Body of pancreas (tissue), 4 donors: ENCODE measurements around the gene MFSD6. TPM values are rescaled to one million over a fixed set of nuclear protein-coding genes. Genes with fewer than 3 reads are reported as not detected.

Experiments
- ATAC-seq: fragments of 150-250 bp; one replicate; pipeline ENCODE4 v1.9.1; 2016
- DNase-seq, 4 donors: peaks; one replicate each; pipeline ENCODE4 v3.0.0-alpha.2; 2019
- H3K27ac ChIP-seq, 4 donors: fragments of 200-600 bp; sonication (generic); 1 replicate in 3 of 4; 2 replicates in 1 of 4; pipeline versions ENCODE4 v1.5.1 to v1.6.1; 2016 to 2019; ENCODE audit warnings: mild to moderate bottlenecking in 1 of 4, mixed read lengths in 1 of 4, moderate library complexity in 1 of 4
- H3K27me3 ChIP-seq, 2 donors: fragments of 200-600 bp; sonication (generic); one replicate each; pipeline ENCODE4 v1.6.0; 2016; ENCODE audit warnings: mild to moderate bottlenecking in 1 of 2
- H3K36me3 ChIP-seq, 2 donors: fragments of 200-600 bp; sonication (generic); replicated peaks in 1 of 2; 2 replicates each; pipeline ENCODE4 v1.5.1; 2016; ENCODE audit warnings: low read depth in 2 of 2; ENCODE audit not compliant: insufficient read depth in 1 of 2
- H3K4me1 ChIP-seq: fragments of 200-600 bp; sonication (generic); one replicate; pipeline ENCODE4 v1.6.0; 2016
- H3K4me3 ChIP-seq, 2 donors: fragments of 200-600 bp; sonication (generic); 1 replicate in 1 of 2; 2 replicates in 1 of 2; pipeline ENCODE4 v1.5.1; 2016 to 2019
- H3K9me3 ChIP-seq, 3 donors: fragments of 200-600 bp; sonication (generic); 1 replicate in 2 of 3; 2 replicates in 1 of 3; pipeline ENCODE4 v1.5.1; 2016
- CTCF ChIP-seq, 7 experiments: fragments of 450-650 bp in 4 of 7; fragments of 200-600 bp in 3 of 7; sonication (generic) in 3 of 7; IDR thresholded peaks; one replicate each; pipeline ENCODE4 v1.5.1; 2016 to 2019; ENCODE audit warnings: antibody characterized with exemption in 7 of 7
- POLR2A ChIP-seq, 3 donors: fragments of 450-650 bp; IDR thresholded peaks; one replicate each; pipeline ENCODE4 v1.6.1; 2016; ENCODE audit warnings: antibody characterized with exemption in 3 of 3, mild to moderate bottlenecking in 2 of 3
- WGBS, 2 donors: methylation state at CpG; one replicate each; pipeline ENCODE4 v1.1.5; 2017; 5-methylcytosine and 5-hydroxymethylcytosine counted together
- intact Hi-C: fragments of 100-400 bp; cut with DNase I; formaldehyde crosslinking; loops from one replicate; pipeline ENCODE4 v1.15.1; 2023
- total RNA-seq, 2 donors: library from RNA; depleted of rRNA; stranded (reverse); fragments of >200 nt; gene quantifications; one replicate each; pipeline ENCODE4 v1.1.0, GENCODE V29; 2016

The MFSD6 gene
- total RNA-seq, 2 donors from 2014 or later = 38.7 to 46.8 TPM

GRCh38 chr2:190533968-190534309, 125.8 kb downstream of the MFSD6 start:
- H3K27me3 ChIP-seq = no peaks in the 10 kb centered on the region
- intact Hi-C loops = loop anchor here (10.0 kb wide), 1 partner anchor 121 kb away; no protein-coding TSS in a partner anchor
- H3K36me3 ChIP-seq = no peaks in the 10 kb centered on the region
- ATAC-seq (peak; percentile 37), DNase-seq (peak; percentile 23 to 47 (median 36))
- 1 to 5% methylated on average over 12 to 13 of the region's 13 CpGs for WGBS, 2 donors
- peak overlapping the region; percentile 80 to 95 (median 90) for H3K27ac ChIP-seq
- H3K9me3 ChIP-seq = no peaks in the 10 kb centered on the region
- TF ChIP-seq POLR2A (IDR thresholded peaks at IDR 0.05) (no peak), CTCF (IDR thresholded peaks at IDR 0.05) (no peak)
- peaks cover 11% of the 10 kb centered on the region for H3K4me1 ChIP-seq
- H3K4me3 ChIP-seq = peak overlapping the region; percentile 46 to 81

GRCh38 chr2:190534310-190535120, 126.4 kb downstream of the MFSD6 start, which contains the start of gene NEMP2:
TSS of gene NEMP2 (minus strand) at chr2:190534722. CDS start at chr2:190534655, 67 bp downstream.
- H3K36me3 ChIP-seq = no peaks in the 10 kb centered on the region
- H3K4me3 ChIP-seq = peak within 1 kb of the TSS; percentile 46 to 81
- peak; percentile 73 to 86 (median 78) for DNase-seq
- H3K27me3 ChIP-seq = no peaks in the 10 kb centered on the region
- WGBS, 2 donors = 0% methylated on average over 14 to 73 of the region's 92 CpGs
- TF ChIP-seq CTCF (IDR thresholded peaks at IDR 0.05) (peak in 1 of 7 experiments; percentile 20), POLR2A (IDR thresholded peaks at IDR 0.05) (peak; percentile 70 to 75 (median 72))
- peak within 1 kb of the TSS; percentile 80 to 95 (median 90) for H3K27ac ChIP-seq
- intact Hi-C loops = loop anchor here (10.0 kb wide), 1 partner anchor 120 kb away; no protein-coding TSS in a partner anchor
- peaks cover 11% of the 10 kb centered on the region for H3K4me1 ChIP-seq
- H3K9me3 ChIP-seq = no peaks in the 10 kb centered on the region
- ATAC-seq = peak; percentile 92

- DNase-seq (no peak), ATAC-seq (peak; percentile 1)
- no peak for TF ChIP-seq POLR2A (IDR thresholded peaks at IDR 0.05)
- TF ChIP-seq CTCF (IDR thresholded peaks at IDR 0.05) = no peak
- Histone ChIP-seq H3K27ac (peak overlapping the region in 3 of 4 donors; percentile 89 to 95 (median 92)), H3K4me1 (peaks cover 11% of the 10 kb centered on the region), H3K9me3 (no peaks in the 10 kb centered on the region), H3K36me3 (no peaks in the 10 kb centered on the region), H3K4me3 (peak overlapping the region; percentile 46 to 81), H3K27me3 (no peaks in the 10 kb centered on the region)
- intact Hi-C loops = loop anchor here (10.0 kb wide), 1 partner anchor 120 kb away; no protein-coding TSS in a partner anchor
- 2% methylated on average over 7 of the region's 7 CpGs for WGBS, 2 donors
Observed at GRCh38 chr2:190535121-190535439, 126.9 kb downstream of the MFSD6 start.

- no peak for DNase-seq
- no peaks in the 10 kb centered on the region for H3K36me3 ChIP-seq
- H3K27ac ChIP-seq = peak overlapping the region in 2 of 4 donors; percentile 89 to 92
- peaks cover 11% of the 10 kb centered on the region for H3K4me1 ChIP-seq
- TF ChIP-seq CTCF (IDR thresholded peaks at IDR 0.05) = no peak
- TF ChIP-seq POLR2A (IDR thresholded peaks at IDR 0.05) = no peak
- H3K9me3 ChIP-seq = no peaks in the 10 kb centered on the region
- WGBS, 2 donors = 29 to 60% methylated on average over 1 of the region's 1 CpG
- ATAC-seq = no peak
- no peak overlapping the region for H3K4me3 ChIP-seq
- intact Hi-C loops = loop anchor here (10.0 kb wide), 1 partner anchor 119 kb away; no protein-coding TSS in a partner anchor
- H3K27me3 ChIP-seq = no peaks in the 10 kb centered on the region
Observed at GRCh38 chr2:190535586-190535985, 127.4 kb downstream of the MFSD6 start.
